ENCODE measurements around the gene TMEM19. TPM values are rescaled to one million over a fixed set of nuclear protein-coding genes. Genes with fewer than 3 reads are reported as not detected.

The TMEM19 gene
- total RNA-seq, 1 donor from 2014 or later: 20.2 TPM

GRCh38 chr12:71732357-71732712 lies 46.5 kb downstream of the TMEM19 start:
- Mint-ChIP-seq H3K4me3 (no peak overlapping the region), H3K9me3 (no peaks in the 10 kb centered on the region), H3K4me1 (no peaks in the 10 kb centered on the region), H3K36me3 (no peaks in the 10 kb centered on the region), H3K27ac (no peak overlapping the region), H3K27me3 (ENCODE audit: low read depth) (no peaks in the 10 kb centered on the region)
- TF ChIP-seq CTCF (IDR thresholded peaks at IDR 0.05; ENCODE audit: unreplicated experiment): no peak
- DNase-seq (ENCODE audit: low spot score in 2 of 2, unreplicated experiment in 2 of 2): no peak

GRCh38 chr12:71737197-71737596 lies 51.3 kb downstream of the TMEM19 start:
- no peak overlapping the region for H3K4me3 Mint-ChIP-seq
- no peaks in the 10 kb centered on the region for H3K36me3 Mint-ChIP-seq
- TF ChIP-seq CTCF (IDR thresholded peaks at IDR 0.05; ENCODE audit: unreplicated experiment): no peak
- H3K27ac Mint-ChIP-seq: no peak overlapping the region
- no peak for DNase-seq (ENCODE audit: low spot score in 2 of 2, unreplicated experiment in 2 of 2)
- peaks cover 4% of the 10 kb centered on the region for H3K9me3 Mint-ChIP-seq
- H3K27me3 Mint-ChIP-seq (ENCODE audit: low read depth): no peaks in the 10 kb centered on the region
- no peaks in the 10 kb centered on the region for H3K4me1 Mint-ChIP-seq

- Mint-ChIP-seq H3K27ac (no peak overlapping the region), H3K36me3 (no peaks in the 10 kb centered on the region), H3K27me3 (ENCODE audit: low read depth) (no peaks in the 10 kb centered on the region), H3K4me1 (no peaks in the 10 kb centered on the region), H3K4me3 (no peak overlapping the region), H3K9me3 (peaks cover 4% of the 10 kb centered on the region)
- DNase-seq (ENCODE audit: low spot score in 2 of 2, unreplicated experiment in 2 of 2): no peak
- no peak for TF ChIP-seq CTCF (IDR thresholded peaks at IDR 0.05; ENCODE audit: unreplicated experiment)
These were observed 57.1 kb downstream of the TMEM19 start for GRCh38 chr12:71742998-71743397.

GRCh38 chr12:71744522-71745300 lies 58.8 kb downstream of the TMEM19 start:
- H3K4me3 Mint-ChIP-seq: no peak overlapping the region
- H3K27ac Mint-ChIP-seq: no peak overlapping the region
- no peaks in the 10 kb centered on the region for H3K4me1 Mint-ChIP-seq
- no peaks in the 10 kb centered on the region for H3K36me3 Mint-ChIP-seq
- H3K27me3 Mint-ChIP-seq (ENCODE audit: low read depth): peaks cover 15% of the 10 kb centered on the region
- no peak for TF ChIP-seq CTCF (IDR thresholded peaks at IDR 0.05; ENCODE audit: unreplicated experiment)
- no peaks in the 10 kb centered on the region for H3K9me3 Mint-ChIP-seq
- DNase-seq (ENCODE audit: low spot score in 2 of 2, unreplicated experiment in 2 of 2): no peak

GRCh38 chr12:71746974-71747611 lies 61.2 kb downstream of the TMEM19 start:
- peaks cover 36% of the 10 kb centered on the region for H3K27me3 Mint-ChIP-seq (ENCODE audit: low read depth)
- H3K27ac Mint-ChIP-seq: no peak overlapping the region
- H3K4me1 Mint-ChIP-seq: no peaks in the 10 kb centered on the region
- no peaks in the 10 kb centered on the region for H3K9me3 Mint-ChIP-seq
- peak; percentile 59 for TF ChIP-seq CTCF (IDR thresholded peaks at IDR 0.05; ENCODE audit: unreplicated experiment)
- DNase-seq (ENCODE audit: low spot score in 2 of 2, unreplicated experiment in 2 of 2): no peak
- H3K4me3 Mint-ChIP-seq: no peak overlapping the region
- no peaks in the 10 kb centered on the region for H3K36me3 Mint-ChIP-seq
